ENCODE results near the gene GRIN2A.

The GRIN2A gene

GRCh38 chr16:10182222-10183053 is at the start of gene GRIN2A:
Gene GRIN2A (minus strand): TSS chr16:10182428. CDS start chr16:10180411, 2,017 bp downstream.
- DNase-seq (ENCODE audit: low read depth in 2 of 2): no peak

DNA sequence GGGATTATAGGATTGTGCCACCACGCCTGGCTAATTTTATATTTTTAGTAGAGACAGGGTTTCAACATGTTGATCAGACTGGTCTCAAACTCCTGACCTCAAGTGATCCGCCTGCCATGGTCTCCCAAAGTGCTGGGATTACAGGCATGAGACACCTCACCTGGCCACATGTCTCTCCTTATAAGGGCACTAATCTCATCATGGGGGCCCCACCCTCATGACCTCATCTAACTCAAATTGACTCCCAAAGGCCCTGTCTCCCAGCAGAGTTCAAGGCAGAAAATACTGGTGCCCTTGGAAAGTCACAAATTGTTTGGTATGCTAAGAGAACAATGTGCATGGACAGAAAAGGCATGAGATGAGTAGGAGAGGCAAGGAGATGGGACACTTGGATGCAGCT is 49.3 kb upstream of the GRIN2A start:
- DNase-seq (ENCODE audit: low read depth in 2 of 2): no peak

DNA sequence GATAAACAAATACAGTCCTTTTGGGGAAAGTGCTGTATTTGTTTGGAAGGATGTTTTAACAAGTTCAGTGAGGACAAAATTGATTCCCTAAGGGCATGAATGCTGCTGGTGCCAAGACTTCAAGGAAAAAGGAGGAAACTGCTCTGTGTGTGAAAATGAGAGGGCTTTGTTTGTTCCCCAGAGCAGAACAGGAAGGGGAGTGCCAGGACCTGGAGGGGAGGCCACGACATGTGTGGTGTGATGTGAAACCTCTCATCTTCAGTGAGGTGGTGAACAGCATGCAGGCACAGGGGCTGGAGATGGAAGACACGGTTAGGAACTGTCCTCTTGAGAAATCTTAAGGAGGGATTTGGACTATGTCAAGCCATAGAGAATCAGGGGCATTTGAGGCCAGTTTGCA is 46.6 kb upstream of the GRIN2A start:
- DNase-seq (ENCODE audit: low read depth in 2 of 2): no peak

- DNase-seq (ENCODE audit: low read depth in 2 of 2): no peak
Measured at GRCh38 chr16:10226987-10227306, 44.7 kb upstream of the GRIN2A start.

DNA sequence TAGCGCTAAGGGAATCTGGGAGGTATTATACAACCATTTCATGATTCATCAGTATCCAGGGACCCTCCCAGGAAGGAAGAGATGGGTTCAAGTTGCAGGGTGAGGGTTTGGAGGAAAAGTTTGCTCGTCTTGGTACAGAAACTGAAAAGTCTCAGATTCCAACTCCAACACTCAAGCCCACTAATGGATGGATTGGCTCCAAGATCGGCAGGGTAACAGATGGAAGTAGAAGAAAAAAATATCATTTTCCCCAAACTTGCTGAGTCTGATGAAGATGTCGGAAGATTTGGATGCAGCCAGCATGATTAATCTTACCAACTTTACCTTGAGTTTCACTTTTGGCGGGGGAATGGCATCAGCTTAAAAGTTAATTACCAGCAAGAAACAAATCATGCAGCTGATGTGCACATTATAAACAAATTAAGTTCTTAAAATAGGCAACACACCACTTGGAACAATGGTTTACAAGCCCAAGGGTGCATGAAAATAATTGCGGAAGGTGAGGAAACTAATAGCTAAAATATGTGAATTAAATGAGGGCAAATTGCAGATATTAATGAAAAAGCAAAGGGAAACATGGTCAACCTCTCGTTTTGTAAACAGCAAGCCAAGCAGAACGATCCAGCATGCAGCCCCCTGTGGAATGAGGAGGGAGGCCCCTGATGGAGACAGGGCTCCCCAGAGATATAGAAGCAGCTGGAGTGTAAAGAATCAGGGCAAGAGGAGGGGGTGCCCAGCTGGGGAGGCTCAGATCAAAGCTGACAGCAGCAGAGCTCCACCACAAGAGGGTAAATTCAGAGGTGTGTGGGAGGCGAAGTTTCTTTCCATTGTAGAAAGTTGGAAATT is 44.1 kb upstream of the GRIN2A start:
- DNase-seq (ENCODE audit: low read depth in 2 of 2): no peak

DNA sequence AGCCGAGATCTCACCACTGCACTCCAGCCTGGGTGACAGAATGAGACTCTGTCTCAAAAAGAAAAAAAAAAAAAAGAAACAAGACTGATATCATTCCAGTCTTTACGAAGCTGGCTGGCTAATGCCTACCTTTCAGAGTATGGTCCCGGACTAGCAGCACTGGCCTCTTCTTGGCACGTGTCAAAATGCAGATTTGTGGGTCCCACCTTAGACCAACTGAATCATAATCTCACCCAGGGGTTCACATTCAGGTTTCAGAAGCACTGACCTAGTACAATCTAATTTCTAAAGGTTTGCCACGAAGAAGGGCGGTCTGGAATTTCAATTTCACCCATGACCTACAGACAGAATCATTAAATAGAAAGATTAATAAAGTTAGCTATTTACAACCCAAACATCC is 43.4 kb upstream of the GRIN2A start:
- no peak for DNase-seq (ENCODE audit: low read depth in 2 of 2)

DNA sequence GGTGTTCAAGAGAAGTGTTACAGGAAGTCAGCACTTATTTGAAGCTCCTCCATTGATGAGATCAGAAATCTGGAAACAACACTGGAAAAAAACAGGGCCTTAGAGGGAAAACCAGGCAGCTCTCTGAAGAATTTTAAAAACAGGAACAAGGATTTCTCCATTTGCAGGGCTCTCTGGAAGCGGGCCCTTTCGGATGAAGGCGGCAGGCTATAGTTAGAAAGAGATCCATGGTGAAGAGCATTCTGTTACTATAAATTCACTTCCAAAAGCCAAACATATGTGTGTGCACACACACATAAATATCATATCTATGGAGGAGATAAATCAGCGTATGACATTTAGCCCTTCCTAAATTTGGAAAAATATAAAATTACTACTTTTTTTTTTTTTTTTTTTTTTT is 42.6 kb upstream of the GRIN2A start:
- DNase-seq (ENCODE audit: low read depth in 2 of 2): no peak

DNA sequence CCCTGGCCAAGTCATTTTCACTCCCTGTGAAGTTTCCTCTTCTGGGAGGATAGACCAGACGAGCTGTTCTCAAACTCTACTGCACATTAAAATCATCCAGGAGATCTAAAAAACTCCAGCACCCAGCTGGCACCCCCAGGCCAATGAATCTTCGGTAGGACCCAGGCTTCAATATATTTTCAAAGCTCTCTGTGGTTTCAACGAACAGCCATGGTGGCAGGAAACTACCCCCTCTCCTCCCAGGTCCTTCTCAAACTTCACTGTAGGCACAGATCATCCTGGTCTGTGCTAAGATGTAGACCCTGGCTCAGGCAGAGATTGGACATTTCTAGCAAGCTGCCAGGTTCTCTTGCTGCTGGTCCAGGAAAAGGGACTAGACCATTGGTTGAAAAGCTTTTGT is 38.7 kb upstream of the GRIN2A start:
- DNase-seq (ENCODE audit: low read depth in 2 of 2): no peak

DNA sequence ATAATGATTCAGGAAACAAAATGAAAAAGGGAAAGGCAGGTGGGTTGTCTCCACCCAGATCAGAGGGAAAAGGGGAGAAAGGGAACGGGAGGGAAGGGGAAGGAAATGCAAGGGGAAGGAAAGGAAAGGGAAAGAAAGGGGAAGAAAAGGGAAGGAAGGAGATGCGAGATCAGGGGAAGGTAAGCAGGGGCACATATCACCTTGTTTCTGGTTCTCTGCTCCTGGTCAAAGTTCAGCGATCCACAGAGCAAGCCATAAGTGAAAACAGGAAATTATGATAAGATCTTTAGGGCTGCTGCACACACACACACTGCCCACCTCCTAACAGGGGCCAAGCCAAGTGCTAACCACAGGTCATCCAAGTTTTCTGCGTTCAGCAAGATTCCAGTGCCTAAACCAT is 37.5 kb upstream of the GRIN2A start:
- no peak for DNase-seq (ENCODE audit: low read depth in 2 of 2)

DNA sequence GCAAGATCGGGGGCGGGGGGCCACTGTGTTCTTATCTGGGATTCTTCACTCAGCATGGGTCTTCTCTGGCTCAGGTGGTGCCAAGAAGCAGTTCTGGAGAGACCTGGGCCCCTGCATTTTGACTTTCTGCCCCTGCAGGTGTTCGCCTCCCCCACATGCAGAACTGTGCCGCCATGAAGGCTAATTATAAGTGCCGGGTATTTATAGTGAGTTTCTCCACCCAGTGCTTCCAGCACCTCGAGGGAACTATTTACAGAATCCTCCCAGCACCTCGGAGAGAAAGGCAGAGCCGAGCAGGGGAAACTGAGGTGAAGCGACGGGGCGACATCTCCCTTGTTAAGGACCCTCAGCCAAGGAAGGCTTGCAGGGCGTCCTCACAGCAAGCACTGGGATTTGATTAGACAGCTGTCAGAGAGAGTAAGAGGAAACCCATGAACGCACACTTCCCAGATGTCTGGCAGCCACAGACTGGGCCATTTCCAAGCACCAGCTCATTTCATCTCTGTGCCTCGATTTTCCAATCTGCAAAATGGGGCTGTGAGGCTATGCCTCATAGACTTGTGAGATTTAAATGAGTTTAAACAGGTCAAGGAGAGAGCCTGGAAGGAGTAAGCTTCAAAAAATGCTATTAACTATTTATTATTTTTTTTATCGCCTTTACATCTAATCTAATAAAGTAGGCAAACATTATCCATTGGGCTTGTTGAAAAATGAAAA is 36.4 kb upstream of the GRIN2A start:
- DNase-seq (ENCODE audit: low read depth in 2 of 2): no peak

GRCh38 chr16:10213748-10214147 is 31.5 kb upstream of the GRIN2A start:
- no peak for DNase-seq (ENCODE audit: low read depth in 2 of 2)

DNA sequence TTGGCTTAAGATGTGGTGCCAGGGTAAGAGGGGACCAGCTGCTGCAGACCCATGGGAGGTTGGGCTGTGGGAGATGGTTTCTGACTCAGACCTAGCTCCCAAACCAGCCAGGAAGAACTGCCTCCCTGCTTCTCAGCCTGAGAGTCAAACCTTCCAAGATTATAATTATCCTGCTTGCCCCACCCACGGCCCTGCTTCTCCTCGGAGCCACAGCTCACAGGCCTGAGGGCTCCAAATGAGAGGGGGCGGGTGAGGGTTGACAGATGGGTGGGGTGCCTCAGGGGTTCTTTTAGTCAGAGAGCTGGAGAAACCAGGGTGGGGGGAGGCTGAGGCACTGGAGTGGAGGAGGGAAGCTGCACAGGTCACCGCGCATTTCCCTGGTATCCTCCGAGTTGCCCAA is 28.7 kb upstream of the GRIN2A start:
- DNase-seq (ENCODE audit: low read depth in 2 of 2): no peak

GRCh38 chr16:10206865-10207264 is 24.6 kb upstream of the GRIN2A start:
- no peak for DNase-seq (ENCODE audit: low read depth in 2 of 2)

DNA sequence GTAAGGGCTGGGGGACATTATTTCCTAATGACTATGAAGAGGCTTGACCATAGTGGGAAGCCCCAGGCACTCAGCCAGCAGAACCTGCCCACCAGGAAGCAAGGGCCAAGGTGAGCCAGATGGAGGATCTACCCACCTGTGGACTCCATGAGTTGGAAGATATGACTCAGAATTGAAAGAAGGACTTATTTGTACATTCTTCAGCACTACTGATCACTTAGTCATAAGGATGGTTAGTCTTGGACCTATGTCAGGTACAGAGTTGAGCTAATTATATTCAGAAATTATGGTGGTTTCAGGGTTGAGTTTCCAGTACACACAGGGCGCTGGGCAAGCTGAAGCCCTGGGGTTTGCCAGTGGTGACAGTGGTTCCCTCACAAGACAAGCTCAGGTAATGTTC is 24.0 kb upstream of the GRIN2A start:
- no peak for DNase-seq (ENCODE audit: low read depth in 2 of 2)

- no peak for DNase-seq (ENCODE audit: low read depth in 2 of 2)
Measured at GRCh38 chr16:10205688-10206087, 23.5 kb upstream of the GRIN2A start.

GRCh38 chr16:10202649-10203048 is 20.4 kb upstream of the GRIN2A start:
- DNase-seq (ENCODE audit: low read depth in 2 of 2): no peak

GRCh38 chr16:10200637-10201586 is 18.7 kb upstream of the GRIN2A start:
- no peak for DNase-seq (ENCODE audit: low read depth in 2 of 2)

- DNase-seq (ENCODE audit: low read depth in 2 of 2): no peak
Measured at GRCh38 chr16:10196999-10197398, 14.8 kb upstream of the GRIN2A start.

GRCh38 chr16:10191096-10191495 is 8.9 kb upstream of the GRIN2A start:
- no peak for DNase-seq (ENCODE audit: low read depth in 2 of 2)

DNA sequence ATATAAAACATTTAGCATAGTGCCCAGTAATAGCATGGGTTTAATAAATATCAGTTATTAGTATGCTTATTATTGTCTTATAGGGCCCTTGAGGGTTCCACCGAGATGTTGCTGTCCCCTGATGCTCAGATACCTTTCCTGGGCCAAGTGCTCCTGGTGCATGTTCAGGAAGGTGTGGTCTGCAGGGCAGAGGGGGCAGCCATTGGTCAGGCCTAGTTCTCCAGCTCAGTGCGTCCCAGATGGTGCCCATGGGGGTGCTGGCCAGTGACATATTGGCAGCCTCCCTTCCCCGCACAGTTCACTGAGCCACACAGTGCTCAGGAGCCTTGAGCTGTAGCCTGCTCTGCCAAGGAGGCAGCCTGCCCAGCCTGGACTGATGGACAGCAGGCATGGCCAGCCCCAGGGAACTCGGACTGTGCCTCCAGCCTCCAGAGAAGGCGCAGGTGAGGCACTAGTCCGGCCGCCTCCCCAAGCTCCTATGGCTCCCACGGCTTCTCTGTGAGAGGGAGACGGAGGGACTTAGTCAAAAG is 7.7 kb upstream of the GRIN2A start:
- no peak for DNase-seq (ENCODE audit: low read depth in 2 of 2)

DNA sequence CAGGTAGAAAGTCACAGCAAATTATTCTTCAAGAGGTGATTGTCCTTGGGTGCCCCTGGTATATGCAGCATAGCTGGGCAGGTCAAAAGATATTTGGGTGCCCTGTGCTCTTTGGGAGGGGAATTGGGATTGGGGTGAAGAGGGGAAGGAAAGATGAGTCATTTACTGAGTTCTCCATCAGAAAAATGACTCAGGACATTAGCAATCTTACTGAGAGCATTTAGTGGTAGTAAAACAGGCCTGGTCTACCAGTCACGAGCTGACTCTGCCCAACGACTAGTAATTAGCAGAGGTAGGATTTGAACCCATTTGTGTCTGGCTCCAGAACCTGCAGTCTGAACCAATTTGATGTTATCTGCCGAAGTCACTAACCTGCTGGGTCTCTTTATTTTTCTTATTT is 6.0 kb upstream of the GRIN2A start:
- no peak for DNase-seq (ENCODE audit: low read depth in 2 of 2)
